GM18867 (cell line): ENCODE measurements around the gene ADAMTS15.

Source experiments
- ATAC-seq: cut with Tn5 transposase; IDR thresholded peaks from one replicate; pipeline ENCODE4 v1.9.1; 2021; ENCODE audit warnings: mild to moderate bottlenecking, moderate library complexity; ENCODE audit not compliant: unreplicated experiment

The ADAMTS15 gene

GRCh38 chr11:130508913-130509312, 60.5 kb downstream of the ADAMTS15 start:
- no peak for ATAC-seq

- ATAC-seq = no peak
Measured at GRCh38 chr11:130509942-130510341, 61.5 kb downstream of the ADAMTS15 start.

- ATAC-seq = no peak
Measured at GRCh38 chr11:130510407-130511006, 62.1 kb downstream of the ADAMTS15 start.

DNA sequence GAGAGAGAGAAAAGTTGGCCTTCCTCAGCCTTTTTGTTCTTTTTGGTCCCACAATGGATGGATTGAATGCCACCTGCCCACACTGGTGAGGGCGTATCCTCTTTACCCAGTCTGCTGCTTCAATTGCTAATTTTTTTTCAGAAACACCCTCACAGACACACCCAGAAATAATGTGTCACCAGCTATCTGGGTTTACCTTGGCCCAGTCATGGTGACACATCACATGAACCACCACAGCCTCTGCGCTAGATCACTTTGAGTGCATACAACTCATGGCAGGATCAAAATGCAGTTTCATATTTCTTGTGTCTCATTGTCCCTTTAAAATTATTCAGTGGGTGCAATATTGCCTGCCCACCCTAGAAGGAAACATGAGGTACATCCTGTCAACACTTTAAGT, 63.3 kb downstream of the ADAMTS15 start:
- ATAC-seq = no peak

GRCh38 chr11:130512662-130513061, 64.2 kb downstream of the ADAMTS15 start:
- no peak for ATAC-seq

DNA sequence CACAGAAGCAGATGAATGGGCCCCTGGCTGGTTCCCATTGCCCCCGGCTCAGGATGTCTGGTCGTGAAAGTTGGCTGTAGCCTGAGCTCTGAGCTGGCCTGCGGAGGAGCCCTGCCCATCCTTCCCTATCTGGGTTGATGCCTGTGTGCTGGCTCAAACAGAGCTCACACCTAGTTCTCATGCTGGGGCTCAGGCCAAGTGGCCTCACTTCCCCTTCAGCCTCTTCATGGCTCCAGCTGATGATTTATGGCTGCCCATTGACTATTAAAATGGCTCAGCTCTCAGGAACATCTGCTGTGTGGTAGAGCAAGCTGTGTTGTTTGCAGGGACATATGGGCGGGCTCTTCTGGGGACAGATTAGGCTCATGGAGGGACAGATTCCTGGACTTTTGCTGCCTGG, 64.7 kb downstream of the ADAMTS15 start:
- no peak for ATAC-seq

DNA sequence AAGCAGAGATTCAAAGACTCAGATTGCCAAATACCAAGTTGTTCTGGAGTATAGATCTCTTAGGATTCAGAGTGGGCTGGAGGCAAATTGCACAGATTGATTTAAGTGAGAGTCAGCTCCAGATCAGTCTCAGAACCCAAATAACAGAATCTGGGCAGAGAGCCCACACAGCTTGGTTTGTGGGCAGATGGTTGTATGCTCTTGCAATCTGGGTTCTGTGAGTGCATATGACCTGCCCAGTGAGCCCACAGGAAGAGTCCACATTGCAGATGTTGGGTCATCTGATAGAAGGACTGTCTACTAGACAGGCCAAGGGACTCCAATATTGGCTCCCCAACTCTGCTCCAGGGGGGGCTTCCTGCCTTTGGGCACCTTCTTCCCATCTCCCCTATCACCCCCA, 65.9 kb downstream of the ADAMTS15 start:
- no peak for ATAC-seq

DNA sequence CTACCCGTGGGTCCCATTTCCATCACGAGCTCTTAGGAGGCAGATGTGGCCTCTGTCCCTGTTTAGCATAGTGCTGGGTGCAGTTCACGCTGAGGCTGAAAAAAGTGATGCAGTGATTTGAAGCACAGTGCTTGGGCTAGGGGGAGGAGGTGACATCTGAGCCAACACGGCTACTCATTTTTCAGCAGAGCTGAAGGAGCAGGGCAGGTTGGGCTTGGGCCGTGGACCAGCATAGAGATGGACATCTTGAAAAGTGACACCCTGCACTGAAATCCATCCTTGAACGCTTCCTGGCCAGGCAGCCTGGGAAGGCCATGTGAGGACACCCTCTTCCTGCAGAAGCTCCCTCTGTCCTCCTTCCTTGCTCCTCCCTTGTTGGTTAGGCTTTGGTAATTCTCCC, 66.4 kb downstream of the ADAMTS15 start:
- no peak for ATAC-seq

- no peak for ATAC-seq
Measured at GRCh38 chr11:130515829-130516553, 67.5 kb downstream of the ADAMTS15 start.

GRCh38 chr11:130516554-130517505, 68.4 kb downstream of the ADAMTS15 start:
- ATAC-seq = no peak

DNA sequence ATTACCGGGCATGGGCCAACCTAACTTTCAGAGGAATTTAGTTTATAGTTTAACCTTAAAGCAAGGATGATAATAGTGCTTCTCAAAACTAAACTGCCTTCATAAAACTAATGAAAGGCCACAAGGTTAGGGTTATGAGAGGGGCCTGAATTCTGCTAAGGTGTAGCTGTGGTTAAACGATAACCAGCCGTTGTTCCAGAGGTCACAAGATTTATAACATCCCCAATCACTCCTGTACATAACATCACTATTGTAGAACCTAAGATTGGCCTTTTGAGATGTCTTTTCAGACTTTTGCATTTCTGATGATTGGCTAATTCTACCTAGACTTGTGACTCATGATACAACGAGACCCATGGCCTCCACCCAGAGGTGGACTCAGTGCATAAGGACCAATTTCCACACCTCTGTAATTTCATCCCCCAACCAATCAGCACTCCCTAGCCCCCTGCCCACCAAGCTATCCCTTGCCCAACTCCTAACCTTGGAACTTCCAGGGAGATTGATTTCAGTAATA, 69.8 kb downstream of the ADAMTS15 start:
- ATAC-seq = no peak

- ATAC-seq = no peak
Measured at GRCh38 chr11:130519128-130519932, 70.9 kb downstream of the ADAMTS15 start.

GRCh38 chr11:130520271-130520671, 71.8 kb downstream of the ADAMTS15 start:
- no peak for ATAC-seq

DNA sequence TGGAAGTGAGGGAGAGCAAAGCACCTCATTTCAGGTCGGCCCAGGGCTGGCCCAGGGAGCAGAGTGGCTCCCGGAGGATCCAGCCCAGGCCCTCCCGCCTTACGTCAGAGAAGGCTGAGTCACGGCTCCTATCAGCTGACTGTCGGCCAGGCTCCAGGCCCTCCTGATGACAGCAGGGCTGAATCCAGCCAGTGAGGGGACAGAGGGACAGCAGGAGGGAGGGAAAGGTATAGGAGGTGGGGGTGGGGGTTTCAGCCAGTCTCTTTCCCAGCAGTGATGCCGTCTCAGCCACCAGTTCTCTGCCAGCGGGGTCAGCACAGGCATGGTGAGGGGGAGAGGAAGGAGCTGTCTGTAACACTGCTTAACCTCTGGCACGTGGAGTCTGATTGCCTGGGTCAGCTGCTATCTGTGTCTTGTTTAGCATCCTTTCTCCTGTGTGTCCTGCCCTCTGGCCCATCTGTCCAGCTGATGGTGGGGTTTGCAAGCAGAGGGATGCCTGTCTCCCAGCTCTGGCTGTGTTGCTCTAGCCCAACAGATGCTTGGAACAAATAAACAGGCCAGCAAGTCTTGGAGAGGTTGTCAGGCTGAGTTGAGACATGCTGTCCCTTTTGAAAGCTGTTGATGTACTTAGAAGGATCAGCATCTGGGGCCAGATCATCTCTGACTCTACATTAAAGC, 74.0 kb downstream of the ADAMTS15 start:
- ATAC-seq = no peak

- no peak for ATAC-seq
Measured at GRCh38 chr11:130523166-130523565, 74.7 kb downstream of the ADAMTS15 start.

GRCh38 chr11:130523609-130524008, 75.2 kb downstream of the ADAMTS15 start:
- ATAC-seq = no peak

GRCh38 chr11:130524132-130524790, 75.8 kb downstream of the ADAMTS15 start:
- ATAC-seq = no peak

DNA sequence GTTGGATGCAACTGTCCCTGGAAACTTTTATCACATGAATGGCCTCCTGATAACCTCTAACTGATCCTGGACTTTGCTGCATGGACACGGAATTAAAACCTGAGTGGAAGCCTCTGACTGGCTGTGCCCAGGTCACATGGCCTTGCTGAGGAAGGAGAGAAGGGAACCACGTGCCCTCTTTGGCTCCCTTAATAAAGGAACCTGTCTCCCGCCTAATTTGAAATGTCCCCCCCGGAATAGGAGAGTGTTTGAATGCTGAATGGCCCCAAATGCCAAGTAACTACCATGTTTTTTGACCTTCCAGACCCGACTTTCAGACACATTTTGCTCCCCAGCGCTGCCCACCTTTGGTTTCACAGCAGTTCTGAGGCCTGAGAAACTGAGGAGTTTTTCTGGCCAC, 76.9 kb downstream of the ADAMTS15 start:
- ATAC-seq = no peak
